ENCODE results near the gene MZF1. TPM values are rescaled to one million over a fixed set of nuclear protein-coding genes. Genes with fewer than 3 reads are reported as not detected.
"Not testable (repeated sequence)": the region's sequence is repeated elsewhere in the genome, so short reads cannot be mapped to it uniquely, and the experiment has no call there.

The MZF1 gene
- total RNA-seq, 2 donors from 2014 or later: 29.9 to 34.0 TPM

DNA sequence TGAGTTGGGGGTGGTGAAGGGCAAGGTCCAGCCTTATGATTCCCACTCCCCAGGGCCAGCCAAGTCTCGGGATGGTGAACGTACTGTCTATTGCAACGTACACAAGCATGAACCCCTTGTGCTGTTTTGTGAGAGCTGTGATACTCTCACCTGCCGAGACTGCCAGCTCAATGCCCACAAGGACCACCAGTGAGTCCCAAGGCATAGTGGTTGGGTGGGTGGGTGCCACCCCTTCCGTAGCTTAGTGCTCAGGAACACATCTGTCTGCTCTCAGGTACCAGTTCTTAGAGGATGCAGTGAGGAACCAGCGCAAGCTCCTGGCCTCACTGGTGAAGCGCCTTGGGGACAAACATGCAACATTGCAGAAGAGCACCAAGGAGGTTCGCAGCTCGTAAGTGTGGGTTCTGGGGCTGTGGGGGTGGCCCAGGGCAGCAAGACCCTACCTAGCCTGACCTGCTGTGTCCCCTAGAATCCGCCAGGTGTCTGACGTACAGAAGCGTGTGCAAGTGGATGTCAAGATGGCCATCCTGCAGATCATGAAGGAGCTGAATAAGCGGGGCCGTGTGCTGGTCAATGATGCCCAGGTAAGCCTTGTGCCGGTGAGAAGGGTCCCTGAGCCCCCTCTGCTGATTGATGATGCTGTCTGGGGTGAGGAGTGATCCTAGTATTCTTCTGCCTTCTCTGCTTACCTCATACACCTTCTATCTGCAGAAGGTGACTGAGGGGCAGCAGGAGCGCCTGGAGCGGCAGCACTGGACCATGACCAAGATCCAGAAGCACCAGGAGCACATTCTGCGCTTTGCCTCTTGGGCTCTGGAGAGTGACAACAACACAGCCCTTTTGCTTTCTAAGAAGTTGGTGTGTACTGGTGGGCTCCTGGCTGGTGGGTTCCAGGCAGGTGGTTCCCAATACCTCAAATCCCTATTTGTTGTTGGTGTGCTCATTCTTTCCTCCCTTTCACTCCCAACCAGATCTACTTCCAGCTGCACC is 25.5 kb downstream of the MZF1 start:
- H3K4me3 Mint-ChIP-seq: peak overlapping the region; percentile 25
- no peak for DNase-seq
- ATAC-seq: no peak

DNA sequence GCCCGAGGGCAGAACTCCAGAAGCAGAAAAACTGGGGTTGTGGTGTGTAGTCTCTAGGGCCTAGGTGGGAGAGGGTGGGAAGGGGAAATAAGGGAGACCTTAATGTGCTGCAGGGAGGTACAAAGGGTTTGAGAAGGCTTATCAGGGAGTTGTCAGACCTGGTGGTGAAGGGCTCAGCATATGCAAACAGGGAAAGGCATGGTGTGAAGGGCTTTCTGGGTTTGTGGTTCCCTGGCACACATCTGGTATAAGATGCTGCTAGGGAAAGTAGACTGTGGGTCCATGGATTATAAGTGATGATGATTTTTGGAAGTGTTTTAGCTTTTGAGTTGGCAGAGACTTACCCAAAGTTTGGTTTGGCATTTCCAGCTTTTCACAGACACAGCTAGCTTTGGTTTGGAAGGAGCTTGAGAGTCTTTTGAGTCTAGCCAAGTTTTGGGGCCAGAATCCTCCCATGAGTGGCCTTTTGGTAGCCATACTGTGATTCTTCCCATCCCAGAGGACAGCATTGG is 27.1 kb downstream of the MZF1 start:
- Mint-ChIP-seq H3K4me3 (peak overlapping the region; percentile 91), H3K36me3 (ENCODE audit: low read depth) (peaks cover 7% of the 10 kb centered on the region), H3K27me3 (no peaks in the 10 kb centered on the region), H3K27ac (peak overlapping the region; percentile 98), H3K4me1 (peaks cover 36% of the 10 kb centered on the region)
- no peaks in the 10 kb centered on the region for H3K9me3 ChIP-seq (ENCODE audit: control insufficient read depth, low read length, poor library complexity, severe bottlenecking)
- ATAC-seq (no peak), DNase-seq (no peak)

More for the DNA sequence above, 25.5 kb downstream of the MZF1 start:
- Mint-ChIP-seq H3K27me3 (no peaks in the 10 kb centered on the region), H3K36me3 (ENCODE audit: low read depth) (peaks cover 12% of the 10 kb centered on the region), H3K27ac (peak overlapping the region; percentile 98), H3K4me1 (peaks cover 38% of the 10 kb centered on the region)
- no peaks in the 10 kb centered on the region for H3K9me3 ChIP-seq (ENCODE audit: control insufficient read depth, low read length, poor library complexity, severe bottlenecking)

DNA sequence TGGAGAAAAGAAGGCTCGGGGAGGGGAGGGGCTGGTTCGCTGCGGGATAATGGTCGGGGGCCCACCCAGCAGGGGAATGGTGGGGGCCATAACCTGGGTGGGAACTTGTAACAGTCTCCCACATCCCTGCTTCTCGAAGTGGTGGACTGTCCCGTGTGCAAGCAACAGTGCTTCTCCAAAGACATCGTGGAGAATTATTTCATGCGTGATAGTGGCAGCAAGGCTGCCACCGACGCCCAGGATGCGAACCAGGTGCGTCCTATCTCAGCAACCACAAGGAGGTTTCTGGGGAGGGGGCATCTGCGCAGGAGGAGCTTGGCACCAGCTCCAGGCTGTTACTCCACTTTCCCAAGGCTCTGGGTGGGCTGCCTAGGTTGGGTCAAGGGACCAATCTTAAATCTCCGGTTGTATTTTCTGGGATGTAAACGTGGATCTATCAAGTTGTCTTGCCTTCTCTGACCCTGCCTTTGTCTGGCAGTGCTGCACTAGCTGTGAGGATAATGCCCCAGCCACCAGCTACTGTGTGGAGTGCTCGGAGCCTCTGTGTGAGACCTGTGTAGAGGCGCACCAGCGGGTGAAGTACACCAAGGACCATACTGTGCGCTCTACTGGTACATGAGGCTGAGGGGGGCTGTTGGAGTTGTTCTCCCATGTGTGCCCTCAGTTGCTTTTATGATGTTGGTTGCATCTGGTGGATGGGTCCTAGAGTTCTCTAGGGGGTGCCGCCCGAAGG is 27.7 kb downstream of the MZF1 start:
- H3K9me3 ChIP-seq (ENCODE audit: control insufficient read depth, low read length, poor library complexity, severe bottlenecking): no peaks in the 10 kb centered on the region
- ATAC-seq (no peak), DNase-seq (no peak)
- peaks cover 7% of the 10 kb centered on the region for H3K36me3 Mint-ChIP-seq (ENCODE audit: low read depth)
- H3K27ac Mint-ChIP-seq: peak overlapping the region; percentile 98
- H3K4me1 Mint-ChIP-seq: peaks cover 36% of the 10 kb centered on the region
- H3K27me3 Mint-ChIP-seq: no peaks in the 10 kb centered on the region
- H3K4me3 Mint-ChIP-seq: peak overlapping the region; percentile 91

- peak overlapping the region; percentile 95 for H3K4me3 Mint-ChIP-seq
- no peaks in the 10 kb centered on the region for H3K27me3 Mint-ChIP-seq
- peak overlapping the region; percentile 98 for H3K27ac Mint-ChIP-seq
- H3K9me3 ChIP-seq (ENCODE audit: control insufficient read depth, low read length, poor library complexity, severe bottlenecking): no peaks in the 10 kb centered on the region
- peaks cover 34% of the 10 kb centered on the region for H3K4me1 Mint-ChIP-seq
- DNase-seq (peak; percentile 69 to 80 (median 79)), ATAC-seq (peak; percentile 50)
- H3K36me3 Mint-ChIP-seq (ENCODE audit: low read depth): peaks cover 7% of the 10 kb centered on the region
Measured at GRCh38 chr19:58544591-58545285, 28.4 kb downstream of the MZF1 start.

DNA sequence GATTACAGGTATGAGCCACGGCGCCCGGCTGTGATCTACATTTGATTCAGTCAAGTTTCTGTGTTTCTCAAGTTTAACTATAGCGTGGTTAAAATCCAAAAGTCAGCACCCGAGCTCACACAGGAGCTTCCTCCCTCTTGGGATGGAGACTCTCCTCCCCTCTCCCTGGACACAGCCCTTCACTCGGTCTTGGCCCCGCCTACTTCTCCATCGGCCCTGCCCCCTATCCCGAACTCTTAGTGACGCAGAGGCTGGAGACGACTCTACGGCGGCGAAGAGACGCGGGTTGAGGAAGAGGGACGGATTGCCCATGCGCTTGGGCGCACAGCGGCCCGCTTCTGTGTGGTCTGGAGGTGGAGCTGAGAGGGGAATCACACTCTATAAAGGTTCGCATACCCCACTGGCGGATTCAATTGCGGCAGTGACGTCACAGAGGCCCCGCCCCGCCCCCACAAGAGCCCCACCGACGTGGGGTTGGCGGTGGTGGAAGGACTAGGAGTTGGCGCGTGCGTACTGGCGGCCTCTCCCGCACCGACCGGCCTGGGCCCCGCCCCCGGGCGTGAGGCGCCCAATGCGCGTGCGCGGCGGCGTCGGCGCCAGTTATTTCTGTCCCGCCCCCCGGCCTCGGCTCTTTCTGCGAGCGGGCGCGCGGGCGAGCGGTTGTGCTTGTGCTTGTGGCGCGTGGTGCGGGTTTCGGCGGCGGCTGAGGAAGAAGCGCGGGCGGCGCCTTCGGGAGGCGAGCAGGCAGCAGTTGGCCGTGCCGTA is 29.1 kb downstream of the MZF1 start, which contains the start of gene TRIM28:
TRIM28 (plus strand) TSS at position 239 of the 765 bp plus-strand sequence. CDS start 694 bp downstream, outside the sequence.
- peak within 1 kb of the TSS; percentile 95 for H3K4me3 Mint-ChIP-seq
- ATAC-seq: peak; percentile 91
- DNase-seq: peak; percentile 100
- peak within 1 kb of the TSS; percentile 98 for H3K27ac Mint-ChIP-seq
- H3K27me3 Mint-ChIP-seq: no peaks in the 10 kb centered on the region
- no peaks in the 10 kb centered on the region for H3K9me3 ChIP-seq (ENCODE audit: control insufficient read depth, low read length, poor library complexity, severe bottlenecking)
- peaks cover 34% of the 10 kb centered on the region for H3K4me1 Mint-ChIP-seq
- H3K36me3 Mint-ChIP-seq (ENCODE audit: low read depth): peaks cover 7% of the 10 kb centered on the region

- H3K9me3 ChIP-seq (ENCODE audit: control insufficient read depth, low read length, poor library complexity, severe bottlenecking); H3K4me3 Mint-ChIP-seq; ATAC-seq; H3K36me3 Mint-ChIP-seq (ENCODE audit: low read depth); H3K27me3 Mint-ChIP-seq; DNase-seq: not testable (repeated sequence)
- Mint-ChIP-seq H3K4me1 (peaks cover 34% of the 10 kb centered on the region), H3K27ac (peak overlapping the region; percentile 43)
Measured at GRCh38 chr19:58542641-58543372, 30.3 kb downstream of the MZF1 start.

DNA sequence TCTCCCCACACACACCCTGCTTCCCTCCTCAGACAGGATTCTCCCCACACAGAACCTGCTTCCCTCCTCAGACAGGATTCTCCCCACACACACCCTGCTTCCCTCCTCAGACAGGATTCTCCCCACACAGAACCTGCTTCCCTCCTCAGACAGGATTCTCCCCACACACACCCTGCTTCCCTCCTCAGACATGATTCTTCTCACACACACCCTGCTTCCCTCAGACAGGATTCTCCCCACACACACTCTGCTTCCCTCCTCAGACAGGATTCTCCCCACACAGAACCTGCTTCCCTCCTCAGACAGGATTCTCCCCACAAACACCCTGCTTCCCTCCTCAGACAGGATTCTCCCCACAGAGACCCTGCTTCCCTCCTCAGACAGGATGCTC is 34.0 kb downstream of the MZF1 start:
- ATAC-seq; DNase-seq; H3K27me3 Mint-ChIP-seq; H3K36me3 Mint-ChIP-seq (ENCODE audit: low read depth); H3K9me3 ChIP-seq (ENCODE audit: control insufficient read depth, low read length, poor library complexity, severe bottlenecking): not testable (repeated sequence)
- Mint-ChIP-seq H3K27ac (peak overlapping the region; percentile 14), H3K4me3 (peak overlapping the region; percentile 82), H3K4me1 (peaks cover 17% of the 10 kb centered on the region)

GRCh38 chr19:58538257-58539168 is 34.6 kb downstream of the MZF1 start:
- ATAC-seq: peak; percentile 78
- peak overlapping the region; percentile 14 for H3K27ac Mint-ChIP-seq

DNA sequence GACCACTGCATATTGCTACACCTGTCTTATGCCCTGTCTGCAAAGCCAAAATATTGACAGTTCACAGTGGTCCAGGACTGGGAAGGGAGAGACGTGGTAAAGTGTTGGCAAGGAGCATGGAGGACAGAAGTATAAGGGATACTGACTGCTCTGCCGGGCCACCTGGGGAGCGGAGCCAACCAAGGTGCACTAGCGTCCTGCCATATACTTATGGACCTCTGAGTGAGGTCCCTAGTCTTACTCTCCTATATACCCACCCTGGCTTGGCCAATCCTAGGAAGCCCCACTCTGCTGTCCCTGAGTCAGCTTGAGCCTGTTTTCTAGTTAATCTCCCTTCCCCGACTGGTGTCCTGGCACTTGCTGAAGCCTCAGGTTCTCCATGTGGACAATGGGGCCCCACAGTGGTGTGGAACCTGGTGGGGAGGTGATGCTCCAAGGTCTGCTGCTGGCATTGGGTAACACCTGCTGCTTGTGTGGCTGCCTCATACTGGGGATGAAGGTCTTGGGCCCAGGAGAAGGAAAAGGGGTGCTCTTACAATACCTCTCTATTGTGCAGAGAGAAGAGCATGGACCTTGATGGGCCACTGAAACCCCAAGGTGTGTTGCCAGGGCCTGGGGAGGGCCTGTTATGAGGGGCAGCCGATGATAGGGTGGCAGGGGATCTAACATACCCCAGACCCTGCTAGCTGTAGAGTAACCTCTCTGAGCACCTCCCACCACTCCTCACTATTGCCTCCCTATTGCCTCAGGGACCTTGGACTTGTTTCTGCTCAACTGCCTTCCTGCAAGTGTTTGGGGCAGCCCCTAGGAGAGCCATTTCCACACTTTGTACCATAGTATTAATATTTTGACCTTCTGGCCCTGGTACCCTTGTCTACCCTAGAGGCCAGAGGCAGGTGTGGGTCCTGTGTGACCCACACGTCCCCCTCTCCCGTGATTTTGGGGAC is 36.0 kb downstream of the MZF1 start:
- Mint-ChIP-seq H3K27ac (peak overlapping the region; percentile 51), H3K4me3 (peak overlapping the region; percentile 41), H3K36me3 (ENCODE audit: low read depth) (peaks cover 2% of the 10 kb centered on the region), H3K27me3 (no peaks in the 10 kb centered on the region), H3K4me1 (peaks cover 9% of the 10 kb centered on the region)
- no peak for DNase-seq
- ATAC-seq: no peak
- no peaks in the 10 kb centered on the region for H3K9me3 ChIP-seq (ENCODE audit: control insufficient read depth, low read length, poor library complexity, severe bottlenecking)

More at GRCh38 chr19:58538257-58539168, 34.6 kb downstream of the MZF1 start:
- Mint-ChIP-seq H3K4me1 (peaks cover 10% of the 10 kb centered on the region), H3K4me3 (peak overlapping the region; percentile 82), H3K36me3 (ENCODE audit: low read depth) (peaks cover 2% of the 10 kb centered on the region), H3K27me3 (no peaks in the 10 kb centered on the region)
- no peaks in the 10 kb centered on the region for H3K9me3 ChIP-seq (ENCODE audit: control insufficient read depth, low read length, poor library complexity, severe bottlenecking)
- peak in 1 of 3 donors; percentile 11 for DNase-seq

- Mint-ChIP-seq H3K27ac (no peak overlapping the region), H3K4me1 (peaks cover 9% of the 10 kb centered on the region), H3K27me3 (no peaks in the 10 kb centered on the region), H3K4me3 (no peak overlapping the region), H3K36me3 (ENCODE audit: low read depth) (peaks cover 2% of the 10 kb centered on the region)
- no peak for DNase-seq
- H3K9me3 ChIP-seq (ENCODE audit: control insufficient read depth, low read length, poor library complexity, severe bottlenecking): no peaks in the 10 kb centered on the region
- no peak for ATAC-seq
Measured at GRCh38 chr19:58535857-58536256, 37.3 kb downstream of the MZF1 start.

All from T-helper 17 cell (primary cell).